Measurements from ENCODE around the gene LHX6.

DNA sequence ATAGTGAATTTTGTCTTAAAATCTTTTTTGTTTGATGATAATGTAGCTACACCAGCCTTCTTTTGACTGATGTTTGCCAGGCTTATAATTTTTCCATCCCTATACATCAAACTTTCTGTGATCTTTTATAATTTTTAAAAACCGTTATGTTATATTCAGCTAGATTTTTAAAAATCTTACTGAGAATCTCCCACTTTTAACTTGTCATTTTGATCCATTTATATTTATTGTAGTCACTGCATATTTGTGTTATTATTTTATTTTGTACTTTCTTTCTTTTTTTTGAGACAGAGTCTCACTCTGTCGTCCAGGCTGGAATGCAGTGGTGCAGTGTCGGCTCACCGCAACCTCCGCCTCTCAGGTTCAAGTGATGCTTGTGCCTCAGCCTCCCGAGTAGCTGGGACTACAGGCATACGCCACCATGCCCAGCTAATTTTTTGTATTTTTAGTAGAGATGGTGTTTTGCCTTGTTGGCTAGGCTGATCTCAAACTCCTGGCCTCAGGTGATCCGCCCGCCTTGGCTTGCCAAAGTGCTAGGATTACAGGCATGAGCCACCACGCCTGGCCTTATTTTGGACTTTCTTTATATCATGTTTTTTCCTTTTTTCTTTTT is 48.6 kb upstream of the LHX6 start:
- TF ChIP-seq, protein P1, sequence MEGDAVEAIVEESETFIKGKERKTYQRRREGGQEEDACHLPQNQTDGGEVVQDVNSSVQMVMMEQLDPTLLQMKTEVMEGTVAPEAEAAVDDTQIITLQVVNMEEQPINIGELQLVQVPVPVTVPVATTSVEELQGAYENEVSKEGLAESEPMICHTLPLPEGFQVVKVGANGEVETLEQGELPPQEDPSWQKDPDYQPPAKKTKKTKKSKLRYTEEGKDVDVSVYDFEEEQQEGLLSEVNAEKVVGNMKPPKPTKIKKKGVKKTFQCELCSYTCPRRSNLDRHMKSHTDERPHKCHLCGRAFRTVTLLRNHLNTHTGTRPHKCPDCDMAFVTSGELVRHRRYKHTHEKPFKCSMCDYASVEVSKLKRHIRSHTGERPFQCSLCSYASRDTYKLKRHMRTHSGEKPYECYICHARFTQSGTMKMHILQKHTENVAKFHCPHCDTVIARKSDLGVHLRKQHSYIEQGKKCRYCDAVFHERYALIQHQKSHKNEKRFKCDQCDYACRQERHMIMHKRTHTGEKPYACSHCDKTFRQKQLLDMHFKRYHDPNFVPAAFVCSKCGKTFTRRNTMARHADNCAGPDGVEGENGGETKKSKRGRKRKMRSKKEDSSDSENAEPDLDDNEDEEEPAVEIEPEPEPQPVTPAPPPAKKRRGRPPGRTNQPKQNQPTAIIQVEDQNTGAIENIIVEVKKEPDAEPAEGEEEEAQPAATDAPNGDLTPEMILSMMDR (IDR thresholded peaks at IDR 0.05 in 8 of 11, conservative IDR thresholded peaks at IDR 0.05 in 3 of 11), result no peak
- TF ChIP-seq POLR2A (IDR thresholded peaks at IDR 0.05) (no peak), POLR2AphosphoS5 (IDR thresholded peaks at IDR 0.05) (no peak)
